Stimulated activated CD4-positive, alpha-beta T cell treated with anti-CD3 and anti-CD28 coated beads, Interleukin-12 subunit alpha, Interleukin-12 subunit beta, amount 100 ng/mL, for 48 hours (primary cell): ENCODE measurements around the gene CLVS2.

Experiments
- DNase-seq, 3 donors: peaks; one replicate each; pipeline ENCODE4 v3.0.0-alpha.2; 2020; ENCODE audit warnings: low read depth in 2 of 3, low spot score in 1 of 3

Gene CLVS2, protein sequence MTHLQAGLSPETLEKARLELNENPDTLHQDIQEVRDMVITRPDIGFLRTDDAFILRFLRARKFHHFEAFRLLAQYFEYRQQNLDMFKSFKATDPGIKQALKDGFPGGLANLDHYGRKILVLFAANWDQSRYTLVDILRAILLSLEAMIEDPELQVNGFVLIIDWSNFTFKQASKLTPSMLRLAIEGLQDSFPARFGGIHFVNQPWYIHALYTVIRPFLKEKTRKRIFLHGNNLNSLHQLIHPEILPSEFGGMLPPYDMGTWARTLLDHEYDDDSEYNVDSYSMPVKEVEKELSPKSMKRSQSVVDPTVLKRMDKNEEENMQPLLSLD

DNA sequence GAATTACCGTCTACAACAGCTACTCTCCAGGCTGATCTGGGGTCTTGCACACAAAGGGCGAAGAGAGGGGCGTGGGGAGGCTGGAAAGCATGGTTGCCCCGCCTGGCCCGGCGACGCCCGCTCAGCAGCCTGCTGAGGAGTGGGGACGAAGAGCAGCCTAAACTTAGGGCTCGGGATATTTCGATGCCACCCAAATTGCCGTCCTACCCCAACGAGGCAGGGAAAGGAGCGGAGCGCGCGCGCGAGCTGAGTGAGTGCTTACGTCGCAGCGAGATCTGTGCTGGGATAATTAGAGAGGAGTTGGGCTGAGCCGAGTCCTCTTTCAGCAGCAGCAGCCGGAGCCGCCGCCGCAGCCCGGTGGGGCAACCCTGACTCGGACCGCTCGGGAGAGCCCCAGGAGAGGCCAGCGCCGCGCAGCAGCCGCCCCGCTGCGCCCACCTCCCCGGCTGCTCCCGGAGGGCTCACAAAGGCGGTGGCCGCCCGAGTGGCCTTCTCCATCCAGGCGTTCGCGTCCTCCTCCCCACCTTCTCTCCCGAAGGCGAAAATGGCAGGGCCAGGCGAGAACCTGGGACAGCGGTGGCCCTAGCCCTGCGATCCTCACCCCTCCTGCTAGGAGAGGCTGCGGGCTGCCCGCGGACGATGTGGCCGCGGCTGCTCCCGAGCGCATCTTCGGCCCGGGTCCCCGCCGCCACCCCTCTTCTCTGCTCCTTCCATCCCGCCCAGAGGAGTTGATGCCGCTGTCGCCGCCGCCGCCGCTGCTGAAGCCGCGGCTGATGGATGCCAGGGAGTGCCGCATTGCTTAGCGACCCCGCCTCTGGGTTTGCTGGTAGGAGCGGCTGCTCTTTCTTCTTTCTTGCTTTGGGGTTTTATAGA, at the start of gene CLVS2:
CLVS2 (plus strand) TSS at position 315 of the 873 bp plus-strand sequence. CDS start 1,543 bp downstream, outside the sequence.
- no peak for DNase-seq

DNA sequence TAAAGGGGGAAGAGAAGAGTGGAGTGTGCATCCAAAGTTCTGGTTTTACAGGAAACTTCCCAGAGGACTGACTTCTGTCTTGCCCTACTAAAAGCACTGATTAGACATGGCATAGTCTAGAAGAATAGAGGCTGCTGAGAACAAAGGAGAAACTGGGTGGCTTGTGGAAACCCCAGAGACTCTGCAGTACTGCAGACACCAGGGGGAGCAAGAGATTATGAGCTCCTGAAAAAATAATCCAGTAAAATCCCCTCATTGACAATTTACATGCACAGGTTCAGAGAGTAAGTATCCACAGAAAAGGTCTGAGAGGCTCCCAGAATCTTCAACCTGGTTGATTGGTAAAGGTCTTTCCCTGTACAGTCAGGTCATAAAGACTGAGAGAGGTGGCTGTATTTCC, 48.7 kb upstream of the CLVS2 start:
- no peak for DNase-seq

DNA sequence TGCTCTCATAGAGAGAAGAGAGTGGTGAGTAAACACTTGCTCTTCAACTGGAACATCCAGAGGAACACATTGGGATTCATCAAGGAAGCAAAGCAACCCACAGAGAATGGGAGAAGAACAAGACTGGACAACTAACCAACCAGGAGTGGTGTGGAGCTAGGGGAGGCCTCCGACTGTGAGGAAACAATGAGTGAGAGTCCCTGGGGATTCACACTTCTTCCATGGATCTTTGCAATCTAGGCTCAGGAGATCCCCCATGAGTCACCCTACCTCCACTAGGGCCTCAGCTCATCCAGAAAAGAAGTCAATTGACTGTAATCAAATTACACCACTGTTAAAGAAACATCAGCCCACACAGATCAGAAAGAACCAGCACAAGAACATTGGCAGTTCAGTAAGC, 42.3 kb upstream of the CLVS2 start:
- DNase-seq, result no peak

DNA sequence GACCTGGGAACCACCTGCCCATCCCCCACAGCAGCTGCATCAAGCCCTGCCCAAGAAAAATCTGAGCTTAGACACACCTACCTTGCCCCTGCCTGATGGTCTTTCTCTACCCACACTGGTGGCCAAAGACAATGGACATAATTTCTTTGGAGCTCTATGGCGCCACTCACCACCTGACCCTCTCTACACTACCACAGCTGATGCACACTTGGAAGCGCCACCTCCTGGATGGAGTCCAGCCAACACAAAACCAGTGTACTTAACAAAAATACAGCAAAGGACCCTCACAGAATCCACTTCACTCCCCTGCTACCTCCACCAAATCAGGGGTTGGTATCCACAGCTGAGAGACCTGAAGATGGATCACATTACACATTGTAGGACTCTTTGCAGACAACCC, 39.7 kb upstream of the CLVS2 start:
- no peak for DNase-seq

DNA sequence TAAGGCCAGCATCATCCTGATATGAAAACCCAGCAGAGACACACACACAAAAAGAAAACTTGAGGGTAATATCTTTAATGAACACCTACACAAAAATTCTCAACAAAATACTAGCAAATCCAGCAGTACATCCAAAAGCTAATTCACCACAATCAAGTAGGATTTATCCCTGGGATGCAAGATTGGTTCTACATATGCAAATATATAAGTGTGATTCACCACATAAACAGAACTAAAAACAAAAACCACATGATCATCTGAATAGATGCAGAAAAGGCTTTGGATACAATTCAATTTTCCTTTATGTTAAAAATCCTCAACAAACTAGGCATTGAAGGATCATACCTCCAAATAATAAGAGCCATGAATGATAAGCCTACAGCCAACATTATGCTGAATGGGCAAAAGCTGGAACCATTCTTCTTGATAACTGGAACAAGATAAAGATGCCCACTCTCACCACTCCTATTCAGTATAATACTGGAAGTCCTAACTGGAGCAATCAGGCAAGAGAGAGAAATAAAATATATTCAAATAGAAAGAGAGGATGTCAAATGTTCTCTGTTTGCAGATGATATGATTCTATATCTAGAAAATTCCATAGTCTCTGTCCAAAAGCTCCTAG, 33.9 kb upstream of the CLVS2 start:
- no peak for DNase-seq

DNA sequence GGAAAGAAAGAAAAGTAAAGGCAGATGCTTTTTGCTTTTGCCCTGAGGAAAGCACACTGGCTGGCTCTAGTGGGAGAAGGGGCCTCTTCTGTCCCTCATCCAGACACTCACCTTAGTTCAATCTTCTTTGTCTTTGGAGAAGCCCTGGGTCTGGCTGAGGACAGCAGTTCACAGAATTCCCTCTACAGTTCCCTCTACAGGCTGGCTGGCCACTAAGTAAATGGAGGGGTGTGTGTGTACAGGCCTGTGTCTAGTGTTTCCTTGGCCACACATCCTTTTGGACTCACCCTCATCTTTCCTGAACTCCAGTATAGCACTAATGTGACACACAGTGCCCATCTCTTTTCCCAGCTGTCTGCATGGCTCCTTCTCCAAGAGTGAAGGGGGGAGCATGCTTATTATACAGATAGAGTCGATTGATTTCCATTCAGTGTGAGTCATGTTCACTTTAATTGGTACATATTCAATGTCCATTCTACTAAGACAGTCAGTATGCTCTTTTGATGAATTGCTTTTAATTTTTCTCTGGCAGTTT, 26.0 kb upstream of the CLVS2 start:
- DNase-seq, result no peak

DNA sequence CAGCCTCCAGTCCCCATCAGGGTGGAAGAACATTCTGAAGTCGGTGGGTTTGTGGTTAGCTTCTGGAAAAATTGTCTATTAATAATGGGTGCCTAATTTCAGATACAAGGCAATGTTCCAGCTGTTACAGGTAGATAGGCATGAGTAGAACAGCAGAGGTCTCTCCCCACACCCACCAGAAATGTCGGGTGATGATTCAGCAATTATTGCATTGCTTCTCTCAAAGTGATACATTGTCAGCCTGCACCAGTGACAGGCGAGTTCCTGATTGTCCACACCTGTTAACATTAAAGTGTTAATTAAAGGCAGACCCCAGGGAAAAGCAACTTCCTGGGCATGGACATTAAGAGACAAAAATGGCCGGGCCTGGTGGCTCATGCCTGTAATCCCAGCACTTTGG, 18.9 kb upstream of the CLVS2 start:
- no peak for DNase-seq

DNA sequence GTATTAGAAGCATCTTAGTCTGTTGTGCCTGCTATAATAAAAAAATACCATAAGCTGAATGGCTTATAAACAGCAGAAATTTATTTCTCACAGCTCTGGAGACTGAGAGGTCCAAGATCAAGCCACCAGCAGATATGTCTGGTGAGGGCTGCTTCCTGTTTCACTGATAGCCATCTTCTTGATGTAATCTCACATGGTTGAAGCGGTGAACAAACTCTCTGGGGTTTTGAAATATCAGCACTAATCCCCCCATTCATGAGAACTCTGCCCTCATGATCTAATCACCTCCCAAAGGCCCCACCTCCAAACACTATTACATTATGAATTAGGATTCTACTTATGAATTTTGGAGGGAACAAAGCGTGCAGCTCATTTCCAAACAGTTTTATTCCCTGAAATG, 11.6 kb upstream of the CLVS2 start:
- no peak for DNase-seq

DNA sequence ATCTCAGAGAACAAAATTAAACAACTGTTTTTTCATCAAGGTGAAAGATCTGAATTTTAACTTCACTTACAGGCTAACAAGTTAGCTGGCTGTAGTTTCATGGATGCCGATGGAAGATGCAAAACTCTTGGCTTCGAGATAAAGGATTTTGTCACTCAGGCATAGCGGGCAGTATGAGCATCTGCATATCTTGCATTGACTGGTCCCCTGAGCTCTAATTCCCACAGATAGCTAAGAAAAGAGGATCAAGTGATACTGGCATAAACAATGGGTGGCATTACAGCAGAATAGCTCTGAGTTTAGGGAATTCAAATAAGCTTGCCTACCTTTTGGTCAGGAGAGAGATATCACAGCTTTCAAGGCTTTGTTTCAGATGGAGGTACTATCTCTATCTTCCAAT, 1.8 kb upstream of the CLVS2 start:
- DNase-seq, result no peak

DNA sequence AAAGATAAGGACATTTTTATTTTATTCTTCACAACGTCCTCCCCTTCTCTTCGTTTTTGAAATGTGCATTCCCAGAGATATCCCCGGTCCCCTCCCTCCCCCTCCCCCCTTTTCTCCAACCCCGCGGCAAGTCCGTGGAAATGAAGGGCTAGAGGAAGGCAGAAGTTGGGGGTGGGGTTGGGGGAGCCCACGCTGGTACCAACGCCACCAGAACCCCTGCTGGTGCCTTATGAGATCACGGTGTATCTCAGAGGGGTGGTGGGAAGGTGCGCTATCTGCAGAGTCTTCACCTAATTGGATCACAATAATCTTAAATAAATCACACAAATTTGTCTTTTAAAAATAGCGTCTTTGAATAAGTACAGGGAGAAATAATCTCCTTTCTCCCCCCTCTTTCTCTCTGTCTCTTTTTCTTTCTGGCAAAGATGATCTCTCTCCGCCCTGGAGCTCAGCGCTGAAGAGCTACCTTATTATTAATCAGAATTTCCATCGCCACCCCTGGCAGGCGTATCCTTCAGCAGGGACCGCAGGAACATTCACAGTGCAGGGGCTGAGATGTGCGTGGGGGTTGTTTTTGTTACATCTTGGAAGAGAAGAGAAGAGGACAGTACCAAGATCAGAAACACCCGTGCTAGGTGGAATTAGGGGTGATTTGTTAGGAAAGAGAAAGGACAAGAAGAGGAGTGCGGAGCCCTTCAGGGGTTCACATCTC, 915 bp downstream of the CLVS2 start:
- no peak for DNase-seq

DNA sequence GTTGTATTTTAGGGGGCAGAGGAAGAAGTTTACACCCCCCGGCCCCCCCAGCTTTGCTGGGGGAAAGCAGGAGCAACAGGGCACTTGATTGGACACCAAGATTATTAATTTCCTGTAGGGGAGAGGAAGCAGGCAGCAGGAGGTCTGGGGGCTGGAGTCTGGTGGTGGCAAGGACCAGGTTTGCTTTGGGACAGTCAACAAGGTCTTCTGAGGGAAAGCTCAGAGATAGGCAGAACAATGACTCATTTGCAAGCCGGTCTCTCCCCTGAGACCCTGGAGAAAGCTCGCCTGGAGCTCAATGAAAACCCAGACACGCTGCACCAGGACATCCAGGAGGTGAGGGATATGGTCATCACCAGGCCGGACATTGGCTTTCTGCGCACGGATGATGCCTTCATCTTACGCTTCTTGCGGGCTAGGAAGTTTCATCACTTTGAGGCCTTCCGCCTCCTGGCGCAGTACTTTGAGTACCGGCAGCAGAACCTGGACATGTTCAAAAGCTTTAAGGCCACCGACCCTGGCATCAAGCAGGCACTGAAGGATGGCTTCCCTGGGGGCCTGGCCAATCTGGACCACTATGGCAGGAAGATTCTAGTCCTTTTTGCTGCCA, 1.6 kb downstream of the CLVS2 start:
- no peak for DNase-seq

DNA sequence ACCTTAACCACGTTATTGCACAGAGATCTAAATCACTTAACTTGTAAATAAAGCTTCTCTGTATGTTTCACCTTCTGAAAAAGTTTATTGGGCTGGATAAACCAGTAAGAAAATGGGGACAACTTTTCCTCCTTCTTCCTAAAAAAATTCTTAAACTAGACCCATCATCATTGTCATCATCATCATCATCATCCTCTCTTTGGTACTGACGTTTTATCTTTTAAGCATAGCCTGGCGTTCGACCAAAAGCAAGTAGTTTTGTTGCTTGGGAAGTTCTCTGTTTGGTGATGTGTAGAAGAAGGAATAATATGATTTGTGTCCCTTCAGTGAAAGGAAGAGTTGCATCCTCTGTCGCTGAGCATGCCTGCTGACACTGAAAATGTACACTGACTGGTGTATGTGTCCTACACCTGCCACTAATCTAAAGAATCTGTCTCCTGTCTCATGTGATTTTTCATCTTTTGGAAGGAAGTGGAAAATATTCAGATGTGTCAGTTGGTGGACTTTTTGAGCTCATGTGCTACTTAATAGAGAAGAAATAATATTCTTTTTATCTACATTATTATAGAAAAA, 2.5 kb downstream of the CLVS2 start:
- DNase-seq, result no peak

DNA sequence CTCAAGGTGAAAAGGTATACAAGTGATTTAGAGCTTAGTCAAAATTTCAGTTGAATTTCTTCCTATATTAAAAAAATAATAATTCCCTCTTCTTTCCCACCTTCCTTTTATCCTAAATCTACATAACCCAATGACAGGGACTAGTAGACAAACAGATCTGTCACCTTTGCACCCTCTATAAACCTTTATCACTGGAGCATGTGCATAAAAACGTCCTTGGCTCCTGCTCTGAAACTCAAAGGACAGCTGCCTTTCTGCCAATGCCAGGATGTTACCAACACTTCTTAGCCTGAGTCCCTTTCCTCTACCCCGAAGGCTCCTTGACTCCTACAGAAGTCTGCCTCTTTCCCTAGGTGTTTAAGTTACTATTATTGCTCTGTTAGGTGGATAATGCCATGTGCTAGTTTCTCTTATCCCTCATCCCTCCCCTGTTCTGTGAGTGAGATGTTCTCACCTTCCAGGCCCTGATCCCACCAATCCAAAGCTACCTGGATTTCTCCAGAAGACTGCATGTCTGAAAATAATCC, 4.3 kb downstream of the CLVS2 start:
- DNase-seq, result no peak

DNA sequence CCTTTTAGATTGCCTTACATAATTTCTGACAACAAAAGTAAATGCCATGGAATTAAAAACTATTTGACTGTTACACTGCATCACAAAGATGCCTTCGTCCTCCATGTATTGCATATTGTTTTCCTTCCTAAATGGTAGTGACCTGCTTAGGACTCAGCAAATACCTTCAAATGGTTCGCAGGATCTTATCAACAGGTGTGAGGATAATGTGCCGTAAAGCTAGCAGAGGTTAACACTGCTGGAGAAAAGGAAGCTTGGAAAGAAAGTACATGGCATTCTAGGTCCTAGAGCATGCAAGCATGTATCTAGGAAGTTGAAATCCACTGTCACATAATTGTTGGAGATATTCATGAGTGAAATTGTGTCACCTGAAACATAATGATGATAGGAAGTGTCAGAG, 5.5 kb downstream of the CLVS2 start:
- no peak for DNase-seq

DNA sequence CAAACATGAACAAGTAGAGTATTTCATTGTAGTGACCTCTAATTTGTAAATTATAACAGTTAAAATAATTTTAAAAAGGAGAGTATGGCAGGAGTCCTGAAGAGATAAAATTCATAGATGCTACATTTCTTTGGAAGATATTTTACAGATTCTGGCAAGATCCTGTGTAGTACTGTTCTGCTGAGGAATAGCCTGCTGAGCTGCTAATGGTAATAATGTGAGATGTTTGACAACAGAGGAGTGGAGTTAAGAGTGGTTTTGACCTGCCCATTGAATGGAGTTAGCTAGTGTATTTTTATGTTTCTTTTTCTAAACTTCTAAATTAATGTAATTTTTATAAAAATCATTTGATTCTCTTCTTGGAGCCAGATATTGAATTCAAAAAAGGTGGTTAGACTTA, 11.8 kb downstream of the CLVS2 start:
- no peak for DNase-seq

DNA sequence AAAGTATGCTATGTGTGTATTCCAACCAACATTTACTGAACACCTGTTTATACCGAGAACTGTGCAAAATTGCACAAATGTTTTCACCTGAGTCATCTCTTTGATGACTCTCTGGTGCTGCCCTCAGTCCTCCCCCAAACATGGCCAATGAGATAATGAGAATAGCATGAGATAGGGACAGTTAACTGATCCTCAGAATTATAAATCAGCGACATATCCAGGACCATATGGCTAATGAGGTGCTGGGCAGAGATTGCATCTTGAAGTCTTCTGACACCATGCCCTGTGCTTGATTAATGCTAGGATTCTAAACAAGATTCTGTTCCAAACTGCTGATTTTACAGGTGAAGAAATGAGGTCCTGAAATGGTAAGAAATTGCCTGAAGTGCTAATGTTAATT, 13.0 kb downstream of the CLVS2 start:
- no peak for DNase-seq

DNA sequence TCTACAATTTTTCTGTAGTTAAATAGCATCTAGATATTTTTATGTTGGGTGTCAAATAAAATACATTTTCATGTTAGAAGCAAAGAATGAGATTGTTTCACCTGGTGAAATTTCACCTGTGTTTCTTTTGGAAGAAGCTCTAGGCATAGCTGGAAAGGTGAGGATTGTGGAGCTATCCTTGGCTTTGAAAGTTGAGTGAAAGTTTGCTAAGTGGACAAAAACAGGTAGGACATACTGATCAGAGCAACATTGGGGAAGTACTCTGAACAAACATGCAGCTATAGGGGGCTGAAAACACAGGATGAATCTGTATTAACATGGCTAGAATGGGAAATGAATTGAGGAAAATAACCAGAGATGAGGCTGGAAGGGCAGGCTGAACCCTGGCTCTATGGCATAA, 18.8 kb downstream of the CLVS2 start:
- no peak for DNase-seq

DNA sequence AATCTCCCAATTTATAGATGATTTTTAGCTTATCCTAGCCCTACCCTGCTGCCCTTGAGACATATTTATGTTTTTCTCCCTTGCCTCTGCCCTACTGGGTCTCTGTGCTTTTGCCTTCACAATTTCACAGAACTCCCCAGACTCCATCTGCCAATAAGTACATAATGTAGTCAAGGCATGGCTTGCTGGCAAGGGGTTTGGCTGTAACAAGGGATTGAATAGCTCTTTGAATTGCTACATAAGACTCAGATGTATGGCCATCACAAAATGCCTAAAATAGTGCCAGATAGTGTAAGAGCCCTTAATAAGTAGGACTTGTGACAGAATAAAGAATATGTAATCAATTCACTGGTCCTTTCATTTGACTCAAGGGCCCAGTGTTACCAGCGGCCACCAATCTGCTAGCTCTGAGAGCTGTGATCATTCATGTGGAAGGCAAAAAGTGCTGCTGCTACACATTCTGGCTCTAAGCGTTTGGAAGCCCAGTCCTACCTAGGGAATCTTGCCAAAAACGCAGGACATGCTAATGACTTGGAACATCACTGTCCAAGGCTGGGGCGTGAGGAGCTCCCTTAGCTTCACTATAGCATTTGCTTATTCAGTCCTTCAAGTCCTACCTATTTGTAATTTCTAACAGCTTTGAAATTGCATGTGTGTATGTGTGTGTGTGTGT, 20.5 kb downstream of the CLVS2 start:
- DNase-seq, result no peak

DNA sequence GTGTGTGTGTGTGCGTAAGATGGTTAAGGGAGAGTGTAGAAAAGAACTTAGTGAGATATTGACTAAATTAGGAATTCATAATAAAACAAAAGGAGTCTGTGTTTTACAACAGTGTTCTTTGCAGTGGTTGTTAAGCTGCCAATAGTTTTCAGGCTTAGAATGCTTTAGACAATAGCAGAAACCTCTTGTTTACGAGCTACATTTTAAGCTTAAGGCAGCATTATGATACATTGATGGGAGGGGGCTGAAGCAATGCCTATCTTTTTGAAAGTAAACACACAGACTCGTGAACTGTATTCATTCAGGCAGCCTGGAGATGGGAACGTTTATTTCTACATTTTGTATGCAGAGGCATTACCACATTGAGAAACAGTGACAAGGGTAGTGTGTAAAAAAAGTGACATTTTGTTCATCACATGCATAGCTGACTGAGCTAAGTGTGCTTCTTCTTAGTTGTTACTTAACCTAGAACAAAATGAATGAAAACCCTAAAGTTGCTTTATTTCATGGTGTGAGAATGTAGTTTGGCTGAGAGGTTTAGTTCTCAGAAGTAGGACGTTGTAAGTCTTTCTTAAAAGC, 21.2 kb downstream of the CLVS2 start:
- no peak for DNase-seq
